BE2C (cell line): ENCODE data around the gene SPAG9.
"Not testable (repeated sequence)": the region's sequence is repeated elsewhere in the genome, so short reads cannot be mapped to it uniquely, and the experiment has no call there.

Source experiments
- DNase-seq: peaks from one replicate; pipeline ENCODE4 v3.0.0-alpha.2; 2020
- H3K27me3 ChIP-seq: fragments of 250-450 bp; sonication (Bioruptor Pico); 2 replicates; pipeline ENCODE4 v1.5.1; 2020; ENCODE audit warnings: mild to moderate bottlenecking
- H3K36me3 ChIP-seq: fragments of 250-450 bp; sonication (Bioruptor Pico); 2 replicates; pipeline ENCODE4 v1.5.1; 2020; ENCODE audit warnings: mild to moderate bottlenecking
- H3K4me1 ChIP-seq: fragments of 250-450 bp; sonication (Bioruptor Pico); 2 replicates; pipeline ENCODE4 v1.5.1; 2020
- H3K4me3 ChIP-seq: 2 replicates; pipeline ENCODE4 v1.5.1; 2011; ENCODE audit warnings: low read depth, low read length
- H3K9me3 ChIP-seq: fragments of 250-450 bp; sonication (Bioruptor Pico); 2 replicates; pipeline ENCODE4 v1.5.1; 2020
- TF ChIP-seq, protein P1 (sequence below): IDR thresholded peaks from 2 replicates; pipeline ENCODE4 v1.5.1; 2012; ENCODE audit warnings: mild to moderate bottlenecking, low read depth, low read length

SPAG9 gene

DNA sequence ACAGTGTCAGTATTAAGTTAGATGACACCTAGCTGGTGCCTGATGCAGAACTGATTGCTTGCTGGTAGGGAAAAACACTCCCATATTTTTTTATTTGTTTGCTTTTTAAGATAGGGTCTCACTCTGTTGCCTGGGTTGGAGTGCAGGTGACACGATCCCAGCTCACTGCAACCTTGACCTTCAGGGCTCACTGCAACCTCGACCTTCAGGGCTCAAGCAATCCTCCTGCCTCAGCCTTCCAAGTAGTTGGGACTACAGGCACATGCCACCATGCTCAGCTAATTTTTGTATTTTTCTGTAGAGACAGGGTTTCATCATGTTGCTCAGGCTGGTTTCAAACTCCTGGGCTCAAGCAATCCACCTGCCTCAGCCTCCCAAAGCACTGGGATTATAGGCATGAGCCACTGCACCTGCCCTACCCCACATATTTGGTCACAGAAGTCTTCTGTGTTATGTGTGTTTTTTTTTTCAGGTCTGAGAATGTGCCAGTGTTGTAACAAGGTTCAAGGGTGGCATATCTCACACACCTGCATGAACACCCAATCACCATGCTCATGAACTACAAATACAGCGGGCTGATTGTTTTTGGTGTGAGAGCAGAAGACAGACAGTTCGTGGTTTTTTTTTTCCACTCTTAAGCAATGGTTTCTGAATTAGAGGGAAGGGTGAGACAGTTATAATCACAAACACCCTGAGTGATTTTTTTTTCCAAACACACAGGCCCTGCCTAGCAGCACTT is 22.8 kb downstream of the SPAG9 start:
- DNase-seq = no peak
- no peaks in the 10 kb centered on the region for H3K27me3 ChIP-seq
- H3K9me3 ChIP-seq = no peaks in the 10 kb centered on the region
- H3K4me3 ChIP-seq = no peak overlapping the region
- H3K36me3 ChIP-seq = no peaks in the 10 kb centered on the region
- TF ChIP-seq, protein P1, sequence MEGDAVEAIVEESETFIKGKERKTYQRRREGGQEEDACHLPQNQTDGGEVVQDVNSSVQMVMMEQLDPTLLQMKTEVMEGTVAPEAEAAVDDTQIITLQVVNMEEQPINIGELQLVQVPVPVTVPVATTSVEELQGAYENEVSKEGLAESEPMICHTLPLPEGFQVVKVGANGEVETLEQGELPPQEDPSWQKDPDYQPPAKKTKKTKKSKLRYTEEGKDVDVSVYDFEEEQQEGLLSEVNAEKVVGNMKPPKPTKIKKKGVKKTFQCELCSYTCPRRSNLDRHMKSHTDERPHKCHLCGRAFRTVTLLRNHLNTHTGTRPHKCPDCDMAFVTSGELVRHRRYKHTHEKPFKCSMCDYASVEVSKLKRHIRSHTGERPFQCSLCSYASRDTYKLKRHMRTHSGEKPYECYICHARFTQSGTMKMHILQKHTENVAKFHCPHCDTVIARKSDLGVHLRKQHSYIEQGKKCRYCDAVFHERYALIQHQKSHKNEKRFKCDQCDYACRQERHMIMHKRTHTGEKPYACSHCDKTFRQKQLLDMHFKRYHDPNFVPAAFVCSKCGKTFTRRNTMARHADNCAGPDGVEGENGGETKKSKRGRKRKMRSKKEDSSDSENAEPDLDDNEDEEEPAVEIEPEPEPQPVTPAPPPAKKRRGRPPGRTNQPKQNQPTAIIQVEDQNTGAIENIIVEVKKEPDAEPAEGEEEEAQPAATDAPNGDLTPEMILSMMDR = no peak
- H3K4me1 ChIP-seq = no peaks in the 10 kb centered on the region

DNA sequence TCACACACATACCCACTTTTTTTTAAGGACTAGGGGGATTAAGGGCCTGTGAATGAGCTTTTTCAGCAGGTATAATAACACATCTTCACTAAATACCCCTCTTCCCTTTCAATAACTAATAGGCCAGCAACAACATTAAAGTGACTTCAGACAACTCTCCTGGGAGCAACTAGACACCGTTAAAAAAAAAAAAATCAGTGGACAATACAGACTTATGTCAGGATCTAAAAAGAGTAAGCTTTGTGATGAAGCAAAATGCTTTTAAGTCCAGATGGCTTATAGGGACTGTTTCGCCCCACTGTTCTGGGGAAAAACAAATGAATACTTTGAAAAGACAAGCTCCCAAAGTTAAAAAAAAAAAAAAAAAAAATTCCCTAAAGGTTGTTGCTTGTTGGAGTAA is 29.0 kb downstream of the SPAG9 start:
- no peak overlapping the region for H3K4me3 ChIP-seq
- TF ChIP-seq, protein P1 = no peak
- no peaks in the 10 kb centered on the region for H3K36me3 ChIP-seq
- peaks cover 7% of the 10 kb centered on the region for H3K4me1 ChIP-seq
- H3K9me3 ChIP-seq = no peaks in the 10 kb centered on the region
- DNase-seq = no peak
- no peaks in the 10 kb centered on the region for H3K27me3 ChIP-seq

- not testable (repeated sequence) for H3K4me3 ChIP-seq, H3K36me3 ChIP-seq, H3K27me3 ChIP-seq, H3K9me3 ChIP-seq, DNase-seq, H3K4me1 ChIP-seq
Observed at GRCh38 chr17:51088868-51089267, 31.8 kb downstream of the SPAG9 start.

DNA sequence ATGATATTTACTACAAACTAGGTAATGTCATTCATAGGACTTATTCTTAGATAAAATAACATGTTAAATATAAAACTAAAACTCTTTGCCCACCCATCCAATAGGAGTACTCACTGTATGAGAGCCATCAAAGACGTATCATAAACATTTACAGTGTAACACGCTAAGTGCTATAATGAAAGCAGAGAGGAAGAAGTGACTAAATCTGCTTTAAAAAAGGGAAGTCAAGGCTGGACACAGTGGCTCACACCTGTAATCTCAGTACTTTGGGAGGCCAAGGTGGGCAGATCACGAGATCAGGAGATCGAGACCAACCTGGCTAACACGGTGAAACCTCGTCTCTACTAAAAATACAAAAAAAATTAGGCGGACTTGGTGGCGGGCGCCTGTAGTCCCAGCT is 32.4 kb downstream of the SPAG9 start:
- TF ChIP-seq, protein P1 = no peak
- Histone ChIP-seq H3K27me3 (no peaks in the 10 kb centered on the region), H3K4me3 (no peak overlapping the region), H3K9me3 (no peaks in the 10 kb centered on the region), H3K4me1 (peaks cover 7% of the 10 kb centered on the region), H3K36me3 (no peaks in the 10 kb centered on the region)
- no peak for DNase-seq

DNA sequence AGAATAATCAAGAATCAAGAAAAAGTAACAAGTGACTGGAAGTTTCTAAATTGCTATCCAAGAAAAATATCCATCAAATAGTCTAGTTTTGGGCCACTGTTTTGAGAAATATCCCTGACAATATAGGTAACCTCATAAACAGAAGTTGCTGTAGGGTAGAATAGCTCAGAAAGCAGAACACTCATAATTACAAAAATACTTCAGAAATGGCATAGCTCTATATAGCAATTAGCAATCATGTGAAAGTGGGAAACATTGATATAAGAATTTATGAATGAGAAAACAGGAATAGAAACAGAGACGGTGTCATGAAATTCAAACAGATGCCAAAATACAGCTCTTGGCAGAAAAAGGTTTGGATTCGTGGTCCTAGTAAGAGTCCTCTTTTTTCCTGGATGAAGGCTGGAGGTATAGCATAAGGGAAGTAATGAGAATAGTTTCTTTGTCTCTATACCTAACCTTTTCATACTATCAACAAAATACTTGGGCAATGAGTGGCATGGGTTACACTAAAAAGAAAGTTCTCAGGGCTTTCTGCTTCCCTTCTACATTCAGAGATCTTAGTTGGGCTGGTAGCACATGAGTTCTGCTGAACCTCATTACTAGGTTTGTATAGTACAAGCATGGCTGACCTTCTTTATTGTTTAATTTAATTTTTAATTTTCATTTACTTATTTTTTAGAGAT is 33.5 kb downstream of the SPAG9 start:
- H3K27me3 ChIP-seq = no peaks in the 10 kb centered on the region
- H3K9me3 ChIP-seq = no peaks in the 10 kb centered on the region
- no peak overlapping the region for H3K4me3 ChIP-seq
- H3K4me1 ChIP-seq = peaks cover 7% of the 10 kb centered on the region
- DNase-seq = no peak
- TF ChIP-seq, protein P1 = no peak
- H3K36me3 ChIP-seq = no peaks in the 10 kb centered on the region

GRCh38 chr17:51085150-51085805 is 35.4 kb downstream of the SPAG9 start:
- no peaks in the 10 kb centered on the region for H3K36me3 ChIP-seq
- H3K4me3 ChIP-seq = no peak overlapping the region
- no peak for DNase-seq
- H3K4me1 ChIP-seq = no peaks in the 10 kb centered on the region
- TF ChIP-seq, protein P1 = no peak
- H3K9me3 ChIP-seq = no peaks in the 10 kb centered on the region
- no peaks in the 10 kb centered on the region for H3K27me3 ChIP-seq
